T-cell (primary cell): ENCODE measurements around the gene DNAJC27. TPM values are rescaled to one million over a fixed set of nuclear protein-coding genes. Genes with fewer than 3 reads are reported as not detected.
"Not testable (repeated sequence)": the region's sequence is repeated elsewhere in the genome, so short reads cannot be mapped to it uniquely, and the experiment has no call there.

Experiments used
- ATAC-seq, 4 experiments: fragments of 200-7000 bp in 3 of 4; fragments of 150-1000 bp in 1 of 4; cut with Tn5 transposase; replicated peaks in 1 of 4; 1 replicate in 3 of 4; 2 replicates in 1 of 4; pipeline ENCODE4 v1.10.0; 2021; ENCODE audit warnings: moderate library complexity in 3 of 4, mild to moderate bottlenecking in 2 of 4, moderate number of reproducible peaks in 1 of 4
- CTCF ChIA-PET, 2 donors: fragments of 300-600 bp; sonication (Branson Sonifier 250); formaldehyde crosslinking; loops; one replicate each; lab custom pipeline; 2022; ENCODE audit warnings: antibody characterized with exemption in 2 of 2; lab: Charles Lee
- POLR2A ChIA-PET, 2 donors: fragments of 300-600 bp; sonication (Branson Sonifier 250); formaldehyde crosslinking; loops; one replicate each; lab custom pipeline; 2022; ENCODE audit warnings: antibody characterized with exemption in 2 of 2; lab: Charles Lee
- DNase-seq, 35 experiments: peaks; one replicate each; pipeline versions ENCODE4 v3.0.0 to v3.0.0-alpha.2; 2013 to 2023
- H3K27ac ChIP-seq: one replicate; pipeline ENCODE4 v1.5.1; 2013; ENCODE audit warnings: low read length
- H3K27me3 ChIP-seq, 2 experiments: replicated peaks in 1 of 2; 1 replicate in 1 of 2; 2 replicates in 1 of 2; pipeline versions ENCODE4 v1.6.1 to v1.7.0; 2013; ENCODE audit warnings: low read length in 1 of 2, mixed read lengths in 1 of 2; ENCODE audit not compliant: control insufficient read depth in 2 of 2, insufficient read depth in 2 of 2; ENCODE audit errors: extremely low read depth in 1 of 2
- H3K36me3 ChIP-seq, 2 donors: 1 replicate in 1 of 2; 2 replicates in 1 of 2; pipeline versions ENCODE4 v1.6.1 to v1.7.0; 2013; ENCODE audit warnings: low read length in 1 of 2; ENCODE audit not compliant: control insufficient read depth in 2 of 2, insufficient read depth in 1 of 2; ENCODE audit errors: extremely low read depth in 1 of 2
- H3K4me1 ChIP-seq, 2 experiments: 1 replicate in 1 of 2; 2 replicates in 1 of 2; pipeline versions ENCODE4 v1.6.1 to v1.7.0; 2013; ENCODE audit warnings: low read length in 2 of 2, mixed read lengths in 1 of 2; ENCODE audit not compliant: insufficient read depth in 2 of 2, control insufficient read depth in 1 of 2; ENCODE audit errors: extremely low read depth in 1 of 2
- H3K4me3 ChIP-seq, 2 donors: 1 replicate in 1 of 2; 2 replicates in 1 of 2; pipeline versions ENCODE4 v1.5.1 to v1.7.0; 2013; ENCODE audit warnings: mild to moderate bottlenecking in 2 of 2, low read length in 1 of 2, moderate library complexity in 1 of 2; ENCODE audit not compliant: control insufficient read depth in 1 of 2; ENCODE audit errors: extremely low read depth in 1 of 2
- H3K9me3 ChIP-seq: 2 replicates; pipeline ENCODE4 v1.7.0; 2013
- H3K27ac Mint-ChIP-seq, 2 donors: one replicate each; pipeline ENCODE4 v1.8.0; 2020 to 2021; ENCODE audit warnings: mild to moderate bottlenecking in 2 of 2, mixed read lengths in 2 of 2
- H3K27me3 Mint-ChIP-seq, 2 donors: one replicate each; pipeline ENCODE4 v1.8.0; 2021 to 2022; ENCODE audit warnings: mixed read lengths in 2 of 2
- H3K36me3 Mint-ChIP-seq: one replicate; pipeline ENCODE4 v1.8.0; 2021; ENCODE audit warnings: mixed read lengths
- H3K4me1 Mint-ChIP-seq, 3 donors: one replicate each; pipeline ENCODE4 v1.8.0; 2020 to 2022; ENCODE audit warnings: mixed read lengths in 3 of 3, mild to moderate bottlenecking in 1 of 3
- H3K4me3 Mint-ChIP-seq, 3 donors: one replicate each; pipeline ENCODE4 v1.8.0; 2020 to 2022; ENCODE audit warnings: mild to moderate bottlenecking in 3 of 3, mixed read lengths in 3 of 3, moderate library complexity in 3 of 3
- H3K9me3 Mint-ChIP-seq, 3 donors: one replicate each; pipeline ENCODE4 v1.8.0; 2020 to 2022; ENCODE audit warnings: mixed read lengths in 3 of 3
- WGBS: methylation state at CpG from one replicate; pipeline ENCODE4 v1.1.5; 2013; ENCODE audit warnings: missing lambda C conversion rate; ENCODE audit not compliant: insufficient coverage; 5-methylcytosine and 5-hydroxymethylcytosine counted together
- total RNA-seq, 35 experiments: library from RNA in 6 of 35; stranded (reverse) in 6 of 35; fragments of 120-200 nt in 1 of 35; gene quantifications; one replicate each; pipeline versions ENCODE4 v1.2.1 to v1.2.4 and lab custom pipeline; 2013 to 2026

DNAJC27 gene
- total RNA-seq, 5 donors from 2014 or later (not counting 1 experiment from before 2014, with no cell fraction given), result 10.0 to 15.2 (median 12.7) TPM

DNA sequence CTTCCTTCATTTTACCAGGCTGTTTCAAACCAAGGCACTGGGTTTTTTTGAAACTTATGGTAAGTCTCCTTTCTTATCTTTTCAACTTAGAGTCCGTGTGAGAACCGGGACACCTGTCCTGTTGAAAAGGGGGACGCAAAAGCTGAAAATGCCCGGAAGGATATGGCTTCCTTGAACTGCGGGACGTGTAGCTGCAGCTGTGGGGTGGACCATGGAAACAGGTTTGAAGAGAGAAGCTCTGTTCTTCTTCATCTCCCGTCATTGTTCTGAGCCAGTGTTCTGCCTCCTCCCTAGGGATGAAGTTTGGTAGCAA lies 29.5 kb upstream of the DNAJC27 start:
- H3K36me3 Mint-ChIP-seq, result peaks cover 7% of the 10 kb centered on the region
- POLR2A ChIA-PET, result no interaction called here
- CTCF ChIA-PET, result no interaction called here

DNA sequence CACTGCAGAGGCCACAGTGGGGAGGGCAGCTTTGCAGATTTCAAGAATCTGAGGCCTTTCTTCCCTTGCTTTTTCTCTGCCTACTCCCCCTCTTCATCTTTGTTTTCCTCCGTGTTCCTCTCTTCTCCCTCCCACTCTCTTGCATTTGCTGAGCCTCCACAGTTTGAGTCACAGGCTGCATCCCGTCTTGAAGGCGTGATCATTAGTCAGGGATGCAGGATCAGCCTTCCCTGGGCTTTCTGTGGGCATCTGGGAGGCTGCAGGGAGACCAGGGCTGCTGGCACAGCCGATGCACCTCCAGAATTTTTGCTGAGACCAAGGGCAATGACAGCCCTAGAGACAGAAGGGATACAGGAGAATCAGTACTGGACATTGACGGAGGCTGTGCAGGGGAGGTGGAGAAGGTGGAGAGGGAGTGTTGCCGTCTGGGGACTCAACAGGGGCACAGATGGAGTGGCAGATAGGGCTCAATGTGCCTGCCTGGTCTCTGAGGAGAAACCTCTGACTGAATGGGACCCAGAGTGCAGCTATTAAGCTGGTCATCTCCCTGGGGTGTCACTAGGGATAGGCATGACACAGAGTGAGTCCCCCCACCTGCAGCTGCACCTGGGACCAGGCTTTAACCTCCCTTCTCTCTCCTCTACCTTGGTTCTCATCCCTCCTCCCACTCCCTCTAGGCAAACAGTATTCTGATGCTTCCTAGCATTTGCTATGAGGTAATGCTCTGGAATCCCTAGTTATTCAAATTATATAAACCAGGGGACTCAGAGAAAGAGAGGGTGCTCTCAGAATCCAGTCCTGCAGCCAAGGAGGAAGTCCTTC lies 29.0 kb upstream of the DNAJC27 start:
- no peaks in the 10 kb centered on the region for H3K4me1 Mint-ChIP-seq
- H3K9me3 Mint-ChIP-seq, result no peaks in the 10 kb centered on the region
- Histone ChIP-seq H3K4me1 (no peaks in the 10 kb centered on the region), H3K36me3 (no peaks in the 10 kb centered on the region), H3K27me3 (peaks cover 0 to 5% of the 10 kb centered on the region in 2 experiments), H3K9me3 (no peaks in the 10 kb centered on the region), H3K27ac (no peak overlapping the region), H3K4me3 (no peak overlapping the region)
- H3K4me3 Mint-ChIP-seq, result no peak overlapping the region
- H3K36me3 Mint-ChIP-seq, result peaks cover 7% of the 10 kb centered on the region
- 77% methylated on average over 6 of the region's 6 CpGs for WGBS
- POLR2A ChIA-PET, result no interaction called here
- ATAC-seq (no peak), DNase-seq (no peak)
- H3K27ac Mint-ChIP-seq, result no peak overlapping the region
- CTCF ChIA-PET, result no interaction called here
- peaks cover 3 to 6% of the 10 kb centered on the region in 2 donors for H3K27me3 Mint-ChIP-seq

More for the DNA sequence above, 29.5 kb upstream of the DNAJC27 start:
- H3K4me3 Mint-ChIP-seq, result no peak overlapping the region
- no peak overlapping the region for H3K27ac Mint-ChIP-seq
- 76% methylated on average over 6 of the region's 7 CpGs for WGBS
- H3K9me3 Mint-ChIP-seq, result no peaks in the 10 kb centered on the region
- H3K4me1 Mint-ChIP-seq, result no peaks in the 10 kb centered on the region
- H3K27me3 Mint-ChIP-seq, result peaks cover 3 to 6% of the 10 kb centered on the region in 2 donors
- Histone ChIP-seq H3K9me3 (no peaks in the 10 kb centered on the region), H3K36me3 (no peaks in the 10 kb centered on the region), H3K27ac (no peak overlapping the region), H3K27me3 (peaks cover 0 to 5% of the 10 kb centered on the region in 2 experiments), H3K4me1 (no peaks in the 10 kb centered on the region), H3K4me3 (no peak overlapping the region)
- DNase-seq, result no peak
- no peak for ATAC-seq

DNA sequence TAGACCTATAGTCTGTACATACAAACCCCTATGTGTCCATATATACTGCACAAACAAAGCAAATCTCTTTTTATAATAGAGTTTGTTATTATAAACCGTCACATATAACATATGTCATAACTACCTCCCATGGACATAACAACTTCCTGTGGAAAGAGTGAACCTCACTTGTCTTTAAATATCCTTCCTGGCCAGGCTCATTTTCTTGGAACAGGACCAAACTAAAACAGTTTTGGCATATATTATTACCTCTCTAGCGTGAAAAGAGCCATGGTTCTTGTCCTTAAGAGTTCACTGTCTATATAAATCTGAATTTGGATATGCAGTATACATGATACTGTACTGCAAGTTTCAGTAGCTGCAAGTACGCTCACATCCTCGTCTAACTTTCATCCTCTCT lies 28.3 kb upstream of the DNAJC27 start:
- Mint-ChIP-seq H3K27ac (no peak overlapping the region), H3K36me3 (peaks cover 3% of the 10 kb centered on the region), H3K9me3 (no peaks in the 10 kb centered on the region), H3K4me1 (no peaks in the 10 kb centered on the region), H3K27me3 (peaks cover 3 to 6% of the 10 kb centered on the region in 2 donors), H3K4me3 (no peak overlapping the region)
- WGBS, result no CpG with 5 or more reads among the region's 4 CpGs
- Histone ChIP-seq H3K4me3 (no peak overlapping the region), H3K36me3 (no peaks in the 10 kb centered on the region), H3K27ac (no peak overlapping the region), H3K4me1 (no peaks in the 10 kb centered on the region), H3K27me3 (peaks cover 0 to 5% of the 10 kb centered on the region in 2 experiments), H3K9me3 (no peaks in the 10 kb centered on the region)
- DNase-seq, result no peak
- CTCF ChIA-PET, result no interaction called here
- ATAC-seq, result no peak
- POLR2A ChIA-PET, result no interaction called here

DNA sequence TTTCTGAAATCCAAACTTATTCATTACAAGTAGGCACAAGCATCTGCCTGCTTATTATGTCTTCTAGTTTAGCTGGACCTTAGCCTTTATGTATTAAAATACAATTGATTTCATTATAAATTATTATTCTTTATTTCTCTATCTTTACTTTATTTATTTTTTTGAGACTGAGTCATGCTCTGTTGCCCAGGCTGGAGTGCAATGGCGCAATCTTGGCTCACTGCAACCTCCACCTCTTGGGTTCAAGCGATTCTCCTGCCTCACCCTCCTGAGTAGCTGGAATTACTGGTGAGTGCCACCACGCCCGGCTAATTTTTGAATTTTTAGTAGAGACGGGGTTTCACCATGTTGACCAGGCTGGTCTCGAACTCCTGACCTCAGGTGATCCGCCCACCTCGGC lies 27.3 kb upstream of the DNAJC27 start:
- H3K36me3 Mint-ChIP-seq, H3K36me3 ChIP-seq: not testable (repeated sequence)

DNA sequence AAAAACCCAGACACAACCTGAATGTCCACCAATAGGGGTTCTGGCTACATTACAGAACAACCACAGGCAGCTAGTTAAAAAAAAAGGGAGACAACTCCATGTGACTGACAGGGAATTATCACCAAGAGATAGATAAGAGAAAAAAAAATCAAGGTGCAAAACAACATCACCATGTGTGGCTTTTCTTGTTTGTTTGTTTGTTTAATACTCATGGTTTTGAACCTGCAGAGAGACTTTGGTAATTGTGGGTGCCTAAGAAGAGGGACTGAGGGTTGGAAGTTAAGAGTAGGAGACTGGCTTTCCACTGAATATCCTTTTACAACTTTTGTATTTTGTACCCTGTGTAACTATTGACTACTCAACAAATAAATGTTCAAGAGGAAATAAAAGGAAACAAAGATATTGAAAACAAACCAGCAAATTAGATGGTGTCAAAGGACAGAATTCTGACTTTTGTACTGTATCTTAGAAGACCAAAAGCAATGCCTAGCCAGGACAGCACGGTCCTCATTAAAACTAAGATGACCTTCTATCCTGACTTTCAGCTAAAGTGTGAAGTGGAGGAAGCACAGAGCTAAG lies 22.5 kb upstream of the DNAJC27 start:
- Mint-ChIP-seq H3K27me3 (peaks cover 8 to 19% of the 10 kb centered on the region in 2 donors), H3K27ac (no peak overlapping the region), H3K4me1 (no peaks in the 10 kb centered on the region), H3K36me3 (no peaks in the 10 kb centered on the region), H3K4me3 (no peak overlapping the region), H3K9me3 (no peaks in the 10 kb centered on the region)
- no CpG with 5 or more reads among the region's 1 CpG for WGBS
- Histone ChIP-seq H3K36me3 (no peaks in the 10 kb centered on the region), H3K4me1 (no peaks in the 10 kb centered on the region), H3K9me3 (no peaks in the 10 kb centered on the region), H3K27me3 (peaks cover 0 to 7% of the 10 kb centered on the region in 2 experiments), H3K27ac (no peak overlapping the region), H3K4me3 (no peak overlapping the region)
- ChIA-PET CTCF (interaction anchor here in 1 of 2 donors (0.7 kb wide), 1 partner anchor 134 kb away, joined by 3 read pairs; no protein-coding TSS in a partner anchor), POLR2A (interaction anchor here in 1 of 2 donors (0.5 kb wide), 1 partner anchor 19 kb away, joined by 5 read pairs; no protein-coding TSS in a partner anchor)
- ATAC-seq (no peak), DNase-seq (no peak)

More for the DNA sequence above, 27.3 kb upstream of the DNAJC27 start:
- H3K4me1 ChIP-seq, H3K27me3 ChIP-seq, H3K27ac ChIP-seq, POLR2A ChIA-PET, H3K27ac Mint-ChIP-seq, H3K4me3 ChIP-seq, H3K9me3 ChIP-seq, CTCF ChIA-PET, DNase-seq, H3K9me3 Mint-ChIP-seq, ATAC-seq, H3K27me3 Mint-ChIP-seq, H3K4me3 Mint-ChIP-seq, H3K4me1 Mint-ChIP-seq: not testable (repeated sequence)
- no CpG with 5 or more reads among the region's 8 CpGs for WGBS

DNA sequence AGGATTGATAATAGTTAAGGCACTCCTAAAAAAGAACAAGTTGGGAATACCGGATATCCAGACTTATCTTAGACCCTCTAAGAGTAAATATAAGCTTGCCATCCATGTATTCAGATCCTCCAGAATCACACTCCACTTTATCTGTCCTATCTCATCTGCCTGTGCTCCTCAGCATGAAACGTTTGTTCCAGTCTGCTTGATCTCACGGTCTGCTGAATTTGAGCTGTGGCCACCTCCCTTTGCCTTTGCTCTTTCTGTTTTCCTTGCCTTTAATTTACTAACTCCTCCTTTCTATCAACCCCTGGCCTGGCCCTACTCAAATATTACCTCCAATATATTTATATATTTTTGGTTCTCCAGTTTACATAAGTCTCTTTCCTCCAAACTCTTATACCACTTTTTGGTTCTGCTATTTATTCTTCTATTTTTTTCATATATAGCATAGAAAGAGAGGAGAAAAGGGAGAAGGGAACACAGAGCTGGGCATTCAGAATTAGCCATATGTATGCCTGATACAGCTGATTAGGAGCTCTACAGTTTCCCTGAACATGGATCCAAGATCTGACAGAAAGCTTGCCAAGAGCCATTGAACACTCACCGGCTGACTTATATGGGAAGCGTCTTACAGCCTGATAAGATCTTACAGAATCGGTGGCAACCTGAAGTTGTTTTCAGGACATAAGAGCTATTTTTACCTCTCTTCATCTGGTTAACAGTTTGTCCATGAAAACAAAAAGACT lies 21.8 kb upstream of the DNAJC27 start:
- no peaks in the 10 kb centered on the region for H3K36me3 ChIP-seq
- Mint-ChIP-seq H3K4me3 (no peak overlapping the region), H3K27me3 (peaks cover 8 to 19% of the 10 kb centered on the region in 2 donors), H3K36me3 (no peaks in the 10 kb centered on the region), H3K27ac (no peak overlapping the region), H3K9me3 (no peaks in the 10 kb centered on the region), H3K4me1 (no peaks in the 10 kb centered on the region)
- DNase-seq (no peak), ATAC-seq (no peak)
- WGBS, result 29% methylated on average over 5 of the region's 6 CpGs
- H3K4me3 ChIP-seq, result no peak overlapping the region
- POLR2A ChIA-PET, result interaction anchor here in 1 of 2 donors (0.6 kb wide), 1 partner anchor 12 kb away, joined by 3 read pairs; no protein-coding TSS in a partner anchor
- CTCF ChIA-PET, result interaction anchor here in 1 of 2 donors (0.6 kb wide), 1 partner anchor 136 kb away, joined by 3 read pairs; no protein-coding TSS in a partner anchor
- no peak overlapping the region for H3K27ac ChIP-seq
- no peaks in the 10 kb centered on the region for H3K4me1 ChIP-seq
- H3K9me3 ChIP-seq, result no peaks in the 10 kb centered on the region
- peaks cover 0 to 7% of the 10 kb centered on the region in 2 experiments for H3K27me3 ChIP-seq
